SKM-1 (cell line): ENCODE data around the gene PLXNA1.

Source experiments
- DNase-seq: peaks from one replicate; lab custom pipeline; 2025; ENCODE audit not compliant: unreplicated experiment; lab: John Stamatoyannopoulos, UW

The PLXNA1 gene

DNA sequence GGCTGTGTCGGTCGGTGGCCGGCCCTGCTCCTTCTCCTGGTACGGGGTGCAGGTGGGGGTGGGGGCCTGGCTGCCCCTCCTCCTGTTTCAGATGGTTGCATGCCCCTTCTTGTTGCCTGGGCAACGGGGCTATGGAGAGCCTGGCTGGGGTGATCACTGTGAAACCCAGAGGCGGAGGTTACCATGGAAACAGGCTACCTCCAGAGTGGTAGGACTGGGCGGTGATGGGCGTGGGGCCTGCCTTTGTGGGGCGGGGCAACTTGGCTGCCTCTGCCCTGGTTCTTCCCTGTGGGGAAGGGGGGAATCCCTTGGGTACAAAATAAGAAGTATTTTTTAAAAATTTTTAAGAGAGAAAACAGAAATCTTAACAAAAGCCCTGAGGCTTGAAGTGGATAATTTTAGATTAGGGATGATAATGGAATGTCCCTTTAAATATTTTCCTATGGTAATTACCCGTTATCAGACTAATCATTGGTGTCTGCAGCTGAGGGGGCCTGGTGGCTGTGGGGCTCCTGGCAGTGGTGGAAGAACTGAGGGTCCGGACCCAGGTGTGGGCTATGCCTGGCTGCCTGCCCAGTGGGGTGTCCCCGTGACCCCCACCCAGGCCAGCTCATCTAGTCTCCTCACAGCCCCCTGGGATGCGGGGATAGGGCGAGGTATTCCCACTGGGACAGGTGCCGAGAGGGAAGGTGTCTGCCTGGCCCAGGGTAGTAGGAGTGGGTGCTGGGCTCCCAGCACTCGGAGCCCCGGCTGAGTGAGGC is 32.5 kb downstream of the PLXNA1 start:
- no peak for DNase-seq

DNA sequence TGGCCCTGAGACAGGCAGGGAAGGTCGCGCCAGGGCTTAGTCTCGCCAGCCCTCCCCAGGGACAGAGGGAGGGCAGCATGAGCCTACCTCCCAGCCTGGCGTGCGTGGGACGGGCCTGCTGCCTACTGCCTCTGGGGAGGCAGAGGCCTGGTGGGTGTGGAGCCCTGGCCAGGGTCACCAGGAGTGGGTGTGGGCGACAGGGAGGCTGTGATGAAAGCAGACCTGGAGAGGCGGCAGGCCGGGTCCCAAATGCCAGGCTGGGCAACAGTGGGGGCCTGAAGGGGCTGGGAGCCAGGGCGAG is 33.1 kb downstream of the PLXNA1 start:
- DNase-seq: no peak

DNA sequence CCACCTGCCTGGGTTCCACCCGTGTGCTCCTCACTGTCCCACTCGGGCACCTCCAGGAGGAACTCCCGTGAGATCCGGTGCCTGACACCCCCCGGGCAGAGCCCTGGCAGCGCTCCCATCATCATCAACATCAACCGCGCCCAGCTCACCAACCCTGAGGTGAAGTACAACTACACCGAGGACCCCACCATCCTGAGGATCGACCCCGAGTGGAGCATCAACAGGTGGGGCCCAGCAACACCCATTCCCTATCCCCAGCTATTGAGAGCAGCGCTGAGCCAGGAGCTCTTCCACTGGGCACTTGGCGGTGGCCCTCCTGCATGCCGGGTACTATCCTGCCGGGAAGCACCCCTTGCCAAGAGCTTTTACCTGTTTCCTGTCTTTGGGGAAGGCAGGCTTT is 33.5 kb downstream of the PLXNA1 start:
- no peak for DNase-seq

DNA sequence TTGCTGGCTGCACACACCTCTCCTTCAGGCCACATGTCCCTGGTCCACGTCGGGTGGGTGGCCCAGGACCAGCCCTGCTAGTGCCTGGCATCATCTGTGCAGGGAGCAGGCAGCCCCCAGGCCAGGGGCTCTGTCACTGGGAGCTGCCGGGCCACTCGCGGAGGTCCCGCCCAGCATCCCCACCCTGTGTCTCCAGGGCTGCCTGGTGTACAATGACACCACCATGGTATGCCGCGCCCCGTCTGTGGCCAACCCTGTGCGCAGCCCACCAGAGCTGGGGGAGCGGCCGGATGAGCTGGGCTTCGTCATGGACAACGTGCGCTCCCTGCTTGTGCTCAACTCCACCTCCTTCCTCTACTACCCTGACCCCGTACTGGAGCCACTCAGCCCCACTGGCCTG is 34.3 kb downstream of the PLXNA1 start:
- no peak for DNase-seq

DNA sequence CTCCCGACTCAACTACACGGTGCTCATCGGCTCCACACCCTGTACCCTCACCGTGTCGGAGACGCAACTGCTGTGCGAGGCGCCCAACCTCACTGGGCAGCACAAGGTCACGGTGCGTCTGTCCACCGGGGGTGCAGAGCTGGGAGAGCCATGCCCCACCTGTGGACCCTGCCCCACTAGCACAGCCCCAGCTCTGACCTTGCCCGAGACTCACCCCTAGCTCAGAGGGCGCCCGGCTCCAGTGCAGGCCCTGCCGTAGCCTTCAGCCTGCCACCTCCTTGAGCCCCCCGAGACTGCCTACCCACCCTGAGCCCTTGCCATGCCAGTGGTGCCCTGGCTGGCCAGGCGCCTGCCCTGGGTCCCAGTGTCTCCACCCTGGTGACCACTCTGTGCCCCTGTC is 34.9 kb downstream of the PLXNA1 start:
- no peak for DNase-seq

DNA sequence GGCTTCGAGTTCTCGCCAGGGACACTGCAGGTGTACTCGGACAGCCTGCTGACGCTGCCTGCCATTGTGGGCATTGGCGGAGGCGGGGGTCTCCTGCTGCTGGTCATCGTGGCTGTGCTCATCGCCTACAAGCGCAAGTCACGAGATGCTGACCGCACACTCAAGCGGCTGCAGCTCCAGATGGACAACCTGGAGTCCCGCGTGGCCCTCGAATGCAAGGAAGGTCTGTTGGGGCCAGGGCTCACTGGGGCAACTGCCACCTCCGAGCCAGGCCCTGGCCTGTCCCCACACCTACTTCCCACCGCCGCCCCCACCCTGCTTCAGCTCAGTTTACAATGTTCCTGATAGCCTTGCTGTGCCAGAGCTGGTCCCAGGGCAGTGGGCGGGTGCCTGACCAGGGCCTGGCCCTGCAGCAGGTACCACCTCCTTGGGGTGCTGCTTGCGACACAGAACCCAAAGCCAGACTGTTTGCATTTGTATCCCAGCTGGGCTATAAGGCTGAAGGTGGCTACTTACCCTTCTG is 35.5 kb downstream of the PLXNA1 start:
- no peak for DNase-seq

DNA sequence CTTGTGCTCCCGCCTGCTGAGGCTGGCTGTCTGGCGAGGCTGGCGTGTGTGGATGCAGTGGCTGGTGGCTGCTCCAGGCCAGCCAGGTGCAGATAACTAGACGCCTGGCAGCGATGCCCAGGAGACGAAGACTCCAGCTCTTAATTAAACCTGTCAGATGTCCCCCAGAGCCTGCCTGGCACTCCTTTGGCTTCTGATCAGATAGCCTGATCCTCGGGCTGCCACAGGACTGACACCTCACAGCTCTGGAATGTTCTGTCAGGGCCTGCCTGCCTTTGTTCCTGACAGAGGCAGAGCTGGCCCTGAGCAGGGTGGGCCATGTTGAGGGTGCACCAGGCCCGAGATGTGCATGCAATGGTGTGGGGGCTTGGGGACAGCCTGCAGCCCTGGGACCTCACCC is 36.5 kb downstream of the PLXNA1 start:
- DNase-seq: no peak

DNA sequence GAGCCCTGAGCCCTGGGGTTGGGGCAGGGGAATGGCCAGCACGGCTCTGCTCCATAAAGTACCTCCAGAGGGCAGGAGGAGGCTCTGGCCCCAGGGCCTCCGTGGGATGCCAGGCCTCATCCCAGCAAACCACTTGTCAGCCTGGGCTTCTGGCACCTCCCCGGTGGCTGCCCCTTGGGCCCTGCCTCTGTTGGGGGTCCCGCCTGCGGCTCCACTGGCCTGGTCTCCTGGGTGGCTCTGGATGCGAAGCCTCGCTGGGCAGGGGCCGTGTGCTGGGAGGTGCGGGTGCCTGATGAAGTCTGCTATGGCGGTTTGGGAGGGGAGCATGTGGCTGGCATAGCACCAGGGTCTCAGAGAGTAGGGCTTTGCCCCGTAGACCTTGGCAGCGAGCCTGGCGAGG is 37.6 kb downstream of the PLXNA1 start:
- DNase-seq: no peak

DNA sequence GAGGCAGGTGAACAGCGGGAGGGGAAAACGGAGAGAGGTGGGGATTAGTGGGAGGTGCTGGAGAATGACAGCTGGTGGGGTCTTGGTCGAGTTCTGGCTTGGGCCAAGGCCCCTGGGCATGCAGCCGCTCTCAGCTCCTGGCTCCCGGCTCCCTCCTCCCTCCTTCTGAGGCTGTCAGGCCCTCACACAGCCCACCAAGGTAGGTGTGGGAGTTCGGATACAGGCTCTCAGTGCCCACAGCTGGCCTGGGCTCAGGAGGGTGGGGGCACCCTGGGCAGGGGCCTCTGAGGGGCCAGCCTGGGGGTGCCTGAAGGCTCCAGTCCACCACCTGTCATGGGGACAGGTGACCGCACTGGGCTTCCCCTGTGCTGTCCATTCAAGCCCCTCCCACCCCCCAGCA is 39.9 kb downstream of the PLXNA1 start:
- DNase-seq: no peak

DNA sequence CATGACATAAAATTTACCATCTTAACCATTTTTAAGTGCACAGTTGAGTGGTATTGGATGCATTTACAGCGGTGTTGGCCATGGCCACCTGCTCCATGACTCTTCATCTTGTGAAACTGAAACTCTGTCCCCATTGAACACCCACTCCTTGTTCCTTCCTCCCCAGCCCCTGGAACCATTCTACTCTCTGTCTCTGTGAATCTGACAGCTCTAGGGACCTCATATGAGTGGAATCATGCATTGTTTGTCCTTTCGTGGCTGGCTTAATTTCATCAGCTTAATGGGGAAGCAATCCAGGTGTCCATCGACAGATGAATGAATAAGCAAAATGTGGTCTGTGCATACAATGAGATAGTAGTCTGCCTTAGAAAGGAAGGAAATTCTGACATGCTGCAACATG is 42.5 kb downstream of the PLXNA1 start:
- no peak for DNase-seq

DNA sequence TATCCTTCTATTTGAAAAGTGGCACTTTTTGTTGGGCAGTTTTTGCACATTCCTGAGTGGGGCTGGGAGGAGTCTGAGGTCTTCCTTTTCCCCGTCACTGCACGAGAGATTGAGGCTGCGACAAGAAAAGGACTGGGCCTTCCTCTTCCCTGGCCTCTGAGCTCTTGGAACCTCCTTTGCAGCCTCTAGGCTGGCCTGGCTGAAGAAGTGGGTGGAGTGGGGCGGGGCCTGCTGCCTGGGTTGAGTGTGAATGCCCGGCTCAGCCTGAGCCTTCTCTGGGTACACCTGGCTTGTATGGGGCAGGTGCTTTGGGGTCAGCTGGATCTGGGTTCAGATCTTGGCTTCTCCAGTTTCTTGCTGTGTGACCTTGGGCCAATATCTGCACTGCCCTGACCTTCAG is 43.1 kb downstream of the PLXNA1 start:
- no peak for DNase-seq

DNA sequence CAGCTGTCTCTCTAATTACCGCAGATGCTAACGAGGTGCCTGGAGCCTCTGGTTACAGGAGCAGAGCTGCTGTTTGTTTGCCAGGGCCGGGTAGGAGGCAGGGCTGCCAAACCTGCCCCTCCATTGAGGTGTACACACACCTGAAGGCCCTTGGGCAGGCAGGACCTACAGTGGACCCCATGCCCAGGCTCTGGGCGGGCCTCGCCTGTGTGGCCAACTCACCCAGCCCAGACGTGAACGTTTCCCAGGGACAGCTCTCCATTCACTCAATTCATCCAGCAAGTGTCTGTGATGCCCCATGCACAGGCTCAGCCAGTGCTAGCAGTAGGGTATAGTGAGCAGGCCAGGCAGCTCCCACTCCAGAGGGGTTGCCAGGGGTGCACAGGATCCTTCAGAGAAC is 43.7 kb downstream of the PLXNA1 start:
- no peak for DNase-seq

DNA sequence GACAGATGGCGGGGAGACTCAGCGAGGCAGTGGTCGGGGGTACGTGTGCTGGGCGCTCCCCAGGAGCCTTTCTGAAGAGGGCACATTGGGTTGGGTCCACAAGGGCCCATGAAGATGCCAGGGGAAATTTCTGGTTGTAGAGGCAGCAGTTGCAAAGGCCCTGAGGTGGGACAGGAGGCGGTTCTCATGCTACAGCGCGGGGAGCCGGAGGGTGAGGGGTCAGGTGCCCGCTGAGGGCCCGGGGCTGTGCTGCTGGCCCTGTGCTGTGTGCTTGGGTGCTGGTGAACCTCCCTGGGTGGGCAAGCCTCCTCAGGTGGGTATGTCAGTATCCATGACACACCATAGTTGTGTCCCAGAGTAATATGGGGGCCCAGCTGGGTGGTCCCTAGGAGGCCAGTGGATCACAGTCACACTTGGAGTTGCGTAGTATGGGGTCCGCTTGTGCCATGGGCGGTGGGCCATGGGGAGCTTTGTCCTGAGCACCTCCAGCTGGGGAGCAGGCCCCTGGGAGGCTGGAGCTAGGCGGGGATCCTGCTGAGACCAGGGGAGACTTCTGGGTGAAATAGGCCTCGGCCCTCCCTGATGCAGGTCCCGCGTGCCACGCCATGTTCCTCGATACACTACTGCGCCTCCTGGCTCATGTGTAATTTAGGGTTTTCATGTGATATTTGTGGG is 44.3 kb downstream of the PLXNA1 start:
- DNase-seq: no peak

DNA sequence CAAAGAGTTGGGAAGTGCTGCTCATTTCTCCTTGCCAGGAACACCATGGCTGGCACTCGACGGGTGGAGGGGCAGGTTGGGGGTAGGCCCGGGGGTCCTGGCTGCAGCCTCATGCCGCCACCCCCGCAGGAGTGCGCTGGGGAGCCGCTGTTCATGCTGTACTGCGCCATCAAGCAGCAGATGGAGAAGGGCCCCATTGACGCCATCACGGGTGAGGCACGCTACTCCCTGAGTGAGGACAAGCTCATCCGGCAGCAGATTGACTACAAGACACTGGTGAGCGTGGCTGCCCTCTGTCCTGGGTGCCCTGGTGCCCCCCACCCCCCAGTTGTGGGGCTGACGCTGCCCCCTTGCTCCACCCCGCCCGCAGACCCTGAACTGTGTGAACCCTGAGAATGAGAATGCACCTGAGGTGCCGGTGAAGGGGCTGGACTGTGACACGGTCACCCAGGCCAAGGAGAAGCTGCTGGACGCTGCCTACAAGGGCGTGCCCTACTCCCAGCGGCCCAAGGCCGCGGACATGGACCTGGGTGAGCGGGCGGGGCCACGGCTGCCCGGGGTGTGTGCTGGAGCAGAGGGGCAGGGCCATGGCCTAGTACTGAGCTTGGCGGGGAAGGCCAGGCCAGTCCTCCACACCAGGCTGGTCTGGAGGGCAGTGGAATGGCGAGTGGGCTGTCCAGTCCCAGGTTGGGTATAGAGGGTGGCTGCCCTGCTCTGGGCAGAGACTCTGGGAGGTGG is 45.1 kb downstream of the PLXNA1 start:
- no peak for DNase-seq

DNA sequence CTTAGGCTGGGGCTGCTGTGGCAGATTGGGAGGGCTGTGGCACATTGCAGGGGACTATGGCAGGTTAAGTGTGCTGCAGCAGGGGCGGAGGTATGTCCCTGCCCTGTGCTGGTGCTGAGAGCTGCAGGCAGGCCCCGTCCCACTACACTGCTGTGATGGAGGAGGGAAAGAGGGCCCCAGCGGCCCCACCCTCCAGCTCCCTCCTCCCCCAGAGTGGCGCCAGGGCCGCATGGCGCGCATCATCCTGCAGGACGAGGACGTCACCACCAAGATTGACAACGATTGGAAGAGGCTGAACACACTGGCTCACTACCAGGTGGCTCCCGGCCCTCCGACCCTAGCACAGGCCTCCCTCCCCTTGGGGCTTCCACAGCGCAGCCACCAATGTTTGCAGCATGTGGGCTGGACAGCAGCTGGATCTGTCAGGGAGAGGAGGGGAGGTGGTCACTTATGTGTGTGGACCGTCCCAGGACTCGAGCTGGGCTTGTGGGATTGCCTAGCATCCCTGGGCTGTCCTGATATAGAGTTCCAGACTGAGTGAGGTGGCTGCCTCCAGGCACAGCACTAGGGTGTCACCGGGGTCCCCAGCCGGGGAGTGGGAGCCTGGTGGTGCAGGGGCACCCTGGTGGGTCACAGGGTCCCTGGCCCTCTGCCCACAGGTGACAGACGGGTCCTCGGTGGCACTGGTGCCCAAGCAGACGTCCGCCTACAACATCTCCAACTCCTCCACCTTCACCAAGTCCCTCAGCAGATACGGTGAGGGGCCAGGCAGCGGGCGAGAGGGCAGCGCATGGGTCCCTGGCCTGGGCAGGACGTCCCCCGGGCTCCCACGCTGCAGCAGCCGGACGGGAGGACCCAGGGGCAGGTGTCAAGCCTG is 46.1 kb downstream of the PLXNA1 start:
- DNase-seq: no peak

DNA sequence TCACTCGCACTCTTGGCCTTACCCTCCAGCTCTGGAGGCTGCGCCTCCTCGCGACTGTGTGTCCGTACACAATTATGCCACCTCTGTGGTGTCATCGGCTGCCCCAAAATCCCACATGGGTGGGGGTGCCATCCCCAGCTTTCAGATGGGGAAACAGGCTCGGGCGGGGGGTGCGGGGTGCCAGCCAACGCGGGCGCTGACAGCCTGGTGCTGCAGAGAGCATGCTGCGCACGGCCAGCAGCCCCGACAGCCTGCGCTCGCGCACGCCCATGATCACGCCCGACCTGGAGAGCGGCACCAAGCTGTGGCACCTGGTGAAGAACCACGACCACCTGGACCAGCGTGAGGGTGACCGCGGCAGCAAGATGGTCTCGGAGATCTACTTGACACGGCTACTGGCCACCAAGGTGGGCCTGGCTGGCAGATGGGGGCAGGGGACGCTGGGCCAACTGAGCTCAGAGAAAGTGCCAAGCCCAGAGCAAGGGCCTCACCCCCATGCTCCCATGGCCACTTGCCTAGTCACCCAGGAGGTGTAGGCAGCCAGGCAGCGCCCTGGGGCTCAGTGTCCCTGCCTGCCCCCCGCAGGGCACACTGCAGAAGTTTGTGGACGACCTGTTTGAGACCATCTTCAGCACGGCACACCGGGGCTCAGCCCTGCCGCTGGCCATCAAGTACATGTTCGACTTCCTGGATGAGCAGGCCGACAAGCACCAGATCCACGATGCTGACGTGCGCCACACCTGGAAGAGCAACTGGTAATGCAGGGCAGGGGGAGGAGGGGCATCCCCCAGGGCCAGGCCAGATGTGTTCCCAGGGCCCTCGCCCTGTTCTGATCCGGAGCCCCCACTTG is 47.0 kb downstream of the PLXNA1 start:
- DNase-seq: no peak

DNA sequence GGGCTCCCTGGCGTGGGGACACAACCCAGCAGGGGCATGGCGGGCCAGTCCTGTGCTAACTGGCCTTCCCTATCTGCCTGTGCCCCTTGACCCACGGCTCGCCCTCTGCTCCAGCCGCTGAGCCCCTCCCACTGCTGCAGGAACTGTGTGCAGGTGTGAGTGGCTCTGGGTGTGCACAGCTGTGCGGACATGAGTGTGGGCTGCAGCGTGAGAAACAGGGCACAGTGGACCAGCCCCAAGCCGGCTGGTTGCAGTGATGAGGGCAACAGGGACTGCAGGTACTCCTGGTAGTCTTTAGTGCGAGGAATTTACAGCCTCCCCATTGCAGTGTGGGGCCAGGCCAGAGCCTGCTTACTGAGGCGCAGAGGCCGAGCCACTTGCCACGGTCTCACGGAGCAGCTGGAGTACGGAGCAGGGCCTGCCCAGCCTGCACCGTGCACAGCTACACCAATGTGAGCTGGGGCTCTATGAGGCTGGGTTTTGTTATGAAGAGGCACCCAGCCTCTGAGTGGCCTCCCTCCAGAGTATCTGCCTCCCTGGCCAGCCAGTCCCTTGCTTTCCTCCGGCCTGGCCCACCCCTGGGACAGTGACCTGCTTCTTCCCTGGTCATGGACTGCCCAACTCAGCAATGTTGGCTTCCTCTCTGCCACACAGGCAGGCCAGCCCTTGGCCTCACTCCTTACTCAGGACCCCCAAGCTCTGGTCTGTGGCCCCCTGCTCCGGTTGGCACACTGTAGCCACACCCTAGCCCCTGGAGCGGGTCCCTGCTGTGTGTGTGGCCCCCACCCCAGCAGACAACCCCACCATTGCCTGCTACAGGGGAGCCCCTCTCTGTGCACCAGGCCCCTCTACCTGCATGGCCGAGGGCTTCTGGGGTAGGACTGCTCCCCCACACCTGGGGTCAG is 47.8 kb downstream of the PLXNA1 start:
- DNase-seq: no peak

DNA sequence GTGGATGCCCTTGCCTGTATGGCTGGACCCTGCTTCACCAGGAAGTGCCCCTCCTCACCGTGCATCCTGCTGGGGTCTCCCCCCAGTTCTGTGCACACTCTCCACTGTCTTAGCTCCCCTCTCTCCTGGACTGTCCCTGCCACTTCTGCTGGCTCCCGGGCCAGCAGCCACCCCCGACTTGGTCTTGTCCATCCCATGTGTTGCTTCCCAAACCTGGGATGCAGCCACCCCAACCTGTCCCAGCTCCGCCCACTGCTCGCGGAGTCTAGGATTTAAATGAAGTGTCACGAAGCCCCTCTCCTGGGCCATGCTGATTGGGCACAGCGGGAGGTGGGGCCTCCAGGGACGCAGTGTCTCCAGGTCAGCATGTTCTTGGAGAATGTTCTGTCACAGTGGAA is 48.5 kb downstream of the PLXNA1 start:
- no peak for DNase-seq

DNA sequence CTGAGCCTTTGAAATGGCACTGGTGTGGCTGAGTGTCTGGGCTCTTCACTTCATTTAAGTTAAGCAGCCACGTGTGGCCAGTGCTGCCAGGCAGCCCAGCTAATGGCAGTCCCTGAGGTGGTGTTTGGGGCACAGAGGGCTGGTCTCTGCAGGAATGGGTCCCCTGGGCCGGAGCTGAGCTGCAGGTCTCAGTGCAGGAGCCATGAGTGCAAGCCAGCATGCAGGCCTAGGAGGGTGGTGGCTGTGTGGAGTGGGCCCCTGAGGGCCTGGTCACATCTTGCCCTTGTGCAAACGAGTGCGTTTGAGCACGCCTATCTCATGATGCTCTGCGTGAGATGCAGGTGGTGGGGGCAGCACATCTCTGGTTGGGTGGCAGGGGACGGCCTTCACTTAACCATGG is 48.9 kb downstream of the PLXNA1 start:
- no peak for DNase-seq
